RWPE2 (cell line): Measurements from ENCODE around the gene SOX9.

Experiments used
- ATAC-seq: fragments of 200-7000 bp; cut with Tn5 transposase; 3 replicates; pipeline ENCODE4 v1.9.1; 2021; ENCODE audit warnings: low read depth
- DNase-seq: peaks from one replicate; pipeline ENCODE4 v3.0.0-alpha.2; 2020; ENCODE audit warnings: low spot score
- H3K27ac ChIP-seq: fragments of 450-650 bp; 2 replicates; pipeline ENCODE4 v1.5.1; 2017; ENCODE audit warnings: mild to moderate bottlenecking; ENCODE audit not compliant: poor library complexity, severe bottlenecking
- H3K27me3 ChIP-seq: fragments of 250-450 bp; sonication (Bioruptor Pico); 2 replicates; pipeline ENCODE4 v1.5.1; 2021; ENCODE audit warnings: mild to moderate bottlenecking, moderate library complexity; ENCODE audit not compliant: insufficient read depth, poor library complexity, severe bottlenecking
- H3K36me3 ChIP-seq: fragments of 250-450 bp; sonication (Bioruptor Pico); 2 replicates; pipeline ENCODE4 v1.5.1; 2020; ENCODE audit warnings: low read depth, mild to moderate bottlenecking, moderate library complexity
- H3K4me1 ChIP-seq: fragments of 250-450 bp; sonication (Bioruptor Pico); 2 replicates; pipeline ENCODE4 v1.5.1; 2021; ENCODE audit warnings: mild to moderate bottlenecking, moderate library complexity; ENCODE audit not compliant: insufficient read depth, poor library complexity, severe bottlenecking
- H3K4me3 ChIP-seq: fragments of 250-450 bp; sonication (Bioruptor Pico); 2 replicates; pipeline ENCODE4 v1.5.1; 2021; ENCODE audit warnings: mild to moderate bottlenecking, moderate library complexity; ENCODE audit not compliant: severe bottlenecking
- H3K9me3 ChIP-seq: fragments of 250-450 bp; sonication (Bioruptor Pico); 2 replicates; pipeline ENCODE4 v1.5.1; 2021; ENCODE audit warnings: mild to moderate bottlenecking, moderate library complexity; ENCODE audit not compliant: severe bottlenecking
- TF ChIP-seq, protein P1 (sequence below): fragments of 450-650 bp; IDR thresholded peaks from one replicate; pipeline ENCODE4 v1.5.1; 2017; ENCODE audit warnings: mild to moderate bottlenecking, moderate library complexity; ENCODE audit not compliant: poor library complexity, severe bottlenecking

Gene SOX9

DNA sequence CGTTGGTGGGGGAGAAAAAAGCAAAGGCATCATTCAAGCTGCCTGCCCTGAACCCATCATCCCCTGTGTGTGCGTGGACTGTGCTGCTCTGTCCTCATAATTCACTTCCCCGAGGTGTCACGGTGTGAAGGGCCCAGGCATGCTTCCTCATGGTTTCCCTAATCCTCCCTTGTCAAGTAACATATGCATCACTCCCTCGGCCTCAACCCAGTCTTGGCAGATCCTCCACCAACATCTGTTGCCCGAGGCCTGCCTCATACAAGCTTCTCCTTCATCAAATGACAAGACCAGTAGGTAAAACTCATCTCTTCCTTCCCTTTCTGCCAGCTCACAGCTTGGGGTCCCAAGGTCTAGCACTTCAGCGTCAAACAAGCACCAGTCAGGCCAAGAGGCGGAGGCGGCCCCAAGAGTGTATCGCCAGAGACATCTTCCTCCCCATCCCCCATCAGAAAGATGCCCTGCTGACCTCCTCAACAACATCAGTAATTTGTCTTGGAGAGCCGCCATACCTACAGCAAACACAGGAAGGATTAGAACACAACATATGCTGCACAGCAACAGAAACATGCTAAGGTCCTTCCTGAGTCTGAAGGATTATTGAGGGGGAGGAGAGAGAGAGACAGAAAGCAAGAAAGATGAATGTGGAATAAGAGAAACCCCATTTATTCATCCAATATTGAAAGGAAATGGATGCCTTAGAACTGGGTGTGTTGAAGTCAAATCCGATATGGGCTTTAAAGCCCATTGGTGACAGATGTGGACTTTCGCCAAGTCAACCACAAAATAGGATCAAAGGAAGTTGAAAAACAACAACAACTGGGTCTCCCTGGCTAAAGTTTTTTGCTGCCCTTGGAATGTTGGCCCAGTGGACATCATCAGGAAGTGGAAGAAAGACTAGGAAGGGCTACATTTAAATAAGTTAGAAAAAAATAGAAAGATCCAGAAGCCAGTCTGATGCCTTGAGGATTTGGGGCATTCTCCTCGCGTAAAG lies 38.4 kb downstream of the SOX9 start:
- Histone ChIP-seq H3K27me3 (no peaks in the 10 kb centered on the region), H3K27ac (no peak overlapping the region), H3K36me3 (no peaks in the 10 kb centered on the region), H3K4me1 (no peaks in the 10 kb centered on the region), H3K4me3 (no peak overlapping the region), H3K9me3 (no peaks in the 10 kb centered on the region)
- DNase-seq, result no peak
- TF ChIP-seq, protein P1, sequence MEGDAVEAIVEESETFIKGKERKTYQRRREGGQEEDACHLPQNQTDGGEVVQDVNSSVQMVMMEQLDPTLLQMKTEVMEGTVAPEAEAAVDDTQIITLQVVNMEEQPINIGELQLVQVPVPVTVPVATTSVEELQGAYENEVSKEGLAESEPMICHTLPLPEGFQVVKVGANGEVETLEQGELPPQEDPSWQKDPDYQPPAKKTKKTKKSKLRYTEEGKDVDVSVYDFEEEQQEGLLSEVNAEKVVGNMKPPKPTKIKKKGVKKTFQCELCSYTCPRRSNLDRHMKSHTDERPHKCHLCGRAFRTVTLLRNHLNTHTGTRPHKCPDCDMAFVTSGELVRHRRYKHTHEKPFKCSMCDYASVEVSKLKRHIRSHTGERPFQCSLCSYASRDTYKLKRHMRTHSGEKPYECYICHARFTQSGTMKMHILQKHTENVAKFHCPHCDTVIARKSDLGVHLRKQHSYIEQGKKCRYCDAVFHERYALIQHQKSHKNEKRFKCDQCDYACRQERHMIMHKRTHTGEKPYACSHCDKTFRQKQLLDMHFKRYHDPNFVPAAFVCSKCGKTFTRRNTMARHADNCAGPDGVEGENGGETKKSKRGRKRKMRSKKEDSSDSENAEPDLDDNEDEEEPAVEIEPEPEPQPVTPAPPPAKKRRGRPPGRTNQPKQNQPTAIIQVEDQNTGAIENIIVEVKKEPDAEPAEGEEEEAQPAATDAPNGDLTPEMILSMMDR, result no peak
- no peak for ATAC-seq

DNA sequence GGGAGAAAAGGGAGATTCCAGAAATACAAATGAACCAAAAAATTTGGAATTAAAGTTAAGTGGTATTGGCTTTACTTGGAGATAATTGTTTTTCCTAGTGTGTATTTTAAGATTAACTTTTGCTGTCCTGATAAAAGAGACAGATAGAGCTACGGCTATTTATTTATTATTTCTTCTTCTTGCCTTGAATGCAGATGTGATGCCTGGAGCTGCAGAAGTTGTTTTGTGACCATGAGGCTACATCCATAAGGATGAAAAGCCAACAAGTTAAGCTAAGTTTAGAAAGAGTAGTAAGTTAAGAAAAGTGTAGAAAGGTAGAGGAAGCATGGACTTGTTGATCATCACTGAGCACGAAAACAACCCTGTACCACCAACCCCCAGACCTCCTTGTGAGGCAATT lies 41.7 kb downstream of the SOX9 start:
- no peaks in the 10 kb centered on the region for H3K9me3 ChIP-seq
- TF ChIP-seq, protein P1, result no peak
- no peak for ATAC-seq
- DNase-seq, result no peak
- H3K36me3 ChIP-seq, result no peaks in the 10 kb centered on the region
- H3K4me1 ChIP-seq, result no peaks in the 10 kb centered on the region
- H3K27me3 ChIP-seq, result no peaks in the 10 kb centered on the region
- no peak overlapping the region for H3K4me3 ChIP-seq
- H3K27ac ChIP-seq, result no peak overlapping the region

DNA sequence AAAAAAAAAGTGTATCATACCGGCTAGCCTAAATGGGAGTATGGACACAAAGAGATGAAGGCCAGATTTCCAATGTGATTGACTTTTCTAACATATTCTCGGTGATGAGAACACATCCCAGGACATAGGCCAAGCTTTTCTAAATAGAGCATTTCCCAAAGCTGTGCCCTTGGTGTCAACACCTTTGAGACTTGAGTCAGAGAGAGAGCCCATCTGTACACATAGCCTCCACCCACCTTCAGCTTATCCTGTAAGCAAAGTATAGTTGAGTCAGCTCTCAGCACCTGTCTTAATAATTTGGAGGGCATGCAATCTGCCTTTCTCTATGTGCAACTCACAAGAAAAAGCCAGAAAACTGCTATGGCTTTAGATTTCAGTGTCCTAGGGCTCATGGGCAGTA lies 42.7 kb downstream of the SOX9 start:
- TF ChIP-seq, protein P1, result no peak
- ATAC-seq (no peak), DNase-seq (no peak)
- no peaks in the 10 kb centered on the region for H3K9me3 ChIP-seq
- H3K4me3 ChIP-seq, result no peak overlapping the region
- no peaks in the 10 kb centered on the region for H3K4me1 ChIP-seq
- no peaks in the 10 kb centered on the region for H3K27me3 ChIP-seq
- no peak overlapping the region for H3K27ac ChIP-seq
- no peaks in the 10 kb centered on the region for H3K36me3 ChIP-seq

DNA sequence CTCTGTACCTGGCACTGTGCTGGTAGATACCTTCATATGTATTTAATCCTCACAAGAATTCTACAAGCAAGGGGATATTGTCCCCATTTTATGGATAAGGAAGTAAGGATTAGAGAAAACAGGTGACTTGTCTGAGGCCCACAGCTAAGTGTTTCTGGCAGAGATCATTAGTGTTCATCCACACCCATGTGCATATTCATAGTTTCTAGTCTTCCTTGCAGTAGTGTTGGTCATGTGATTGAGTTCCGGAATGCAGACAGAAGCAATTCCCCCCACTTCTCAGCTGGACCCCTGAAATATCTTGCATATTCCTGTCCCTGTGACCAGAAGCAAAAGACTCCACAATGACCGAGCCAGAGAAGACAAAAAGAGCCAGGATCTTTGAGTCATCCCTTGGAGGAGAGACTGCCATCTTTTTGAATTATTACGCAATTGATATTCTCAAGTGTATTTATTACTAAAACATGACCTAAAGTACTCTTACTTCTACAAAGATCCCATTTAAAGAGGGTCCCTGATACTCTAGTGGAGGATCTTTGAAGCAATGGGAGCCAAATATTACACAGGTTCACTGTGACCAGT lies 43.4 kb downstream of the SOX9 start:
- DNase-seq (no peak), ATAC-seq (no peak)
- TF ChIP-seq, protein P1, result no peak
- Histone ChIP-seq H3K4me1 (no peaks in the 10 kb centered on the region), H3K9me3 (no peaks in the 10 kb centered on the region), H3K4me3 (no peak overlapping the region), H3K36me3 (no peaks in the 10 kb centered on the region), H3K27ac (no peak overlapping the region), H3K27me3 (no peaks in the 10 kb centered on the region)
